ENCODE results near the gene CCIN.

- no peak for TF ChIP-seq CTCF (IDR thresholded peaks at IDR 0.05; ENCODE audit: insufficient read depth, low read length)
- no peak for TF ChIP-seq SPI1 (IDR thresholded peaks at IDR 0.05; ENCODE audit: borderline replicate concordance, low read depth)
- TF ChIP-seq POLR2AphosphoS5 (IDR thresholded peaks at IDR 0.05; ENCODE audit: low read depth), result no peak
- no peak for TF ChIP-seq REST (IDR thresholded peaks at IDR 0.05; ENCODE audit: insufficient replicate concordance, low read depth)
Measured at GRCh38 chr9:36136272-36136893, 32.8 kb upstream of the CCIN start, which contains the start of gene GLIPR2.

All from HL-60 (cell line).